Activated CD8-positive, alpha-beta memory T cell treated with anti-CD3 and anti-CD28 coated beads for 4 hours (primary cell): ENCODE results near the gene RPL23.

Source experiments
- DNase-seq, 2 donors: peaks; one replicate each; pipeline ENCODE4 v3.0.0-alpha.2; 2020; ENCODE audit warnings: low read depth in 2 of 2

The RPL23 gene

DNA sequence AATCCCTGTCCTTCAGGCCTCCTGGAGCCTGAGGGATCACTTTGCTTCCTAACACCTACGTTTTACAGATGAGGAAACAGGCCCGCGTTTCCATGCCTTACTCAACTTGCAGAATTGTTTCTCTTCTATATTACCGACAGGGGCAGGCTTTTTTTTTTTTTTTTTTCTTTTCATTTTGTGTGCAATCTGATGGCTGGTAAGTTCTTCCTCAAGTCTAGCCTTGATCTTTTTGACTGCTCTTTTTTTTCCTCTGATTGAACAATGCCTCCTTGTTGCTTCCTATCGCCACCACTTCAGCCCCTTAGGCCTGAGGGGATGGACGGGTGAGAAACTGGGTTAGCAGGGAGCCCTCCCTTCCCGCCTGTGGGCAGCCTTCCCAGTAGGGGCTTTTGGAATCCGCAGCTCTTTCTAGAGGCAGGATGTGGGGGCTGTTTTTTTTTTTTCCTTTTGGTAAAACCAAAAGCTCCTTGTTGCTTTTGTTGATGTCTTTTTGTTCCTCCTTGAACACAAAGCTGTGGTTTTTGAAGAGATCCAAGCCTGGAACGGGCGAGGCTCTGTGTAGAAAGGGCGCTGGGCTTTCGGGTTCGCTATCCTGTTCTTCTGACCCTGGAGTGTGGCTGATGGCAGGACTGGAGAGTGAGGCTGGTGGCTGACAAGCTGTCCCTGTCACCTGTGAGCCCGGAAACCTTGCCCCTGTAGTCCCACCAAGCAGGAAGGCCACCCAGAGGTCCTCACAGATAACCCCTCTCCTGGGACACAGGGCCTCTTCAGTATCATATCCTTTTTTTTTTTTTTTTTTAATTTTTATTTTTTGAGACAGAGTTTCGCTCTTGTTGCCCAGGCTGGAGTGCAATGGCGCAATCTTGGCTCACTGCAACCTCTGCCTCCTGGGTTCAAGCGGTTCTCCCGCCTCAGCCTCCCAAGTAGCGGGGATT, 30.3 kb upstream of the RPL23 start:
- no peak for DNase-seq

DNA sequence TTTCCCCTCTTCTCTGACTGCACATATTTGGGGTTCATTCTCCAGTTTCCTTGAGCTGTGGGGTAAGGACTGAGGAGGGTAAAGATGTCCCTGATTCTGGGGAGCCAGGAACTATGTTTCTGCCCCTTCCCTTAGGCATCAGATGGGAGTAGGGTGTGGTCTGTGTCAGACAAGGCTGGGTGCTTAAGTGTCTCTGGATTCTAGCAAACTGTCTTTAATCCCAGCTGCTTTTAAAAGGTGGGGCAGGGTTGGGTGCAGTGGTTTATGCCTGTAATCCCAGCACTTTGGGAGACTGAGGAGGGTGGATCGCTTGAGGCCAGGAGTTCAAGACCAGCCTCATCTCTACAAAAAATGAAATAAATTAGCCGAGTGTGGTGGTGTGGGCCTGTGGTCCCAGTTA, 29.3 kb upstream of the RPL23 start:
- DNase-seq, result no peak

- no peak for DNase-seq
These were observed 28.2 kb upstream of the RPL23 start for GRCh38 chr17:38881600-38882191.

GRCh38 chr17:38879878-38880665, 26.6 kb upstream of the RPL23 start:
- no peak for DNase-seq

DNA sequence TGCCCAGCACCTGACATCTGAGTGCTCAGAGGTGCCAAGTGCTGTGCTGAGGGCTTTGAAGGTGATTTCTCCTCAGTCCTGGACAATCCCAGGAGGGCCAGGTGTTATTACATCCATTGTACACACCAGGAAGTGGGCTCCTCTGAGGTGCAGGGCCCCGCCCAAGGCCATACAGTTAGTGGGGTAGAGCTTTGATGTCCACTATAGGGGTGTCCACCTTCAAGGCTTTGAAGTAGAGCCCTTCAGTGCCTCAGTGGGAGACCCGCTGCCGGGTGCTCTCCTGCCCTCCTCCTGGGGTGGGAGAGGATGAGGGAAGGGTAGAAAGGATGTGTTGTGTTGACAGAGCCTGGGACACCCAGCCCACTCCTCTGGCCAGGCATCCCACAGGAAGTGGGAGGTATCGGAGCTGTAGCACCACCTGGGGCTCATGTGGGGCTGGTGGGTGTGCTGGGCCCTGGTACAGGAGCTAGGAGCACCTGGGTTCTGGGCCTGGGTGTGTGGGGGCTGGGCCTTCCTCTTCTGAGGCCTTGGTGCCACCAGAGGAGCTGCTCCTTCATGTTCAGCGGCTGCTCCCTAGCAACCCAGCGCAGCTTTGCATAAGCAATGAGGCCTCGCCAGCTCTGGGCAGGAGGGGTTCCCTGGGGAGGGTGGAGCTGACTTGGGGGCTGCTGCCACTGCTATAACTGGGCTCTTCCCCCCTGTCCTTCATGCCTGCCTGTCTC, 23.8 kb upstream of the RPL23 start:
- DNase-seq, result no peak

- DNase-seq, result no peak
These were observed 22.1 kb upstream of the RPL23 start for GRCh38 chr17:38875477-38876075.

GRCh38 chr17:38874505-38875400, 21.2 kb upstream of the RPL23 start:
- DNase-seq, result no peak

GRCh38 chr17:38873640-38874380, 20.3 kb upstream of the RPL23 start:
- DNase-seq, result no peak

GRCh38 chr17:38872671-38873385, 19.3 kb upstream of the RPL23 start:
- no peak for DNase-seq

- DNase-seq, result no peak
These were observed 18.5 kb upstream of the RPL23 start for GRCh38 chr17:38872027-38872511.

GRCh38 chr17:38871247-38872015, 17.9 kb upstream of the RPL23 start:
- peak; percentile 56 to 67 for DNase-seq

- DNase-seq, result peak; percentile 47 to 53
These were observed 17.0 kb upstream of the RPL23 start for GRCh38 chr17:38870259-38871165.

DNA sequence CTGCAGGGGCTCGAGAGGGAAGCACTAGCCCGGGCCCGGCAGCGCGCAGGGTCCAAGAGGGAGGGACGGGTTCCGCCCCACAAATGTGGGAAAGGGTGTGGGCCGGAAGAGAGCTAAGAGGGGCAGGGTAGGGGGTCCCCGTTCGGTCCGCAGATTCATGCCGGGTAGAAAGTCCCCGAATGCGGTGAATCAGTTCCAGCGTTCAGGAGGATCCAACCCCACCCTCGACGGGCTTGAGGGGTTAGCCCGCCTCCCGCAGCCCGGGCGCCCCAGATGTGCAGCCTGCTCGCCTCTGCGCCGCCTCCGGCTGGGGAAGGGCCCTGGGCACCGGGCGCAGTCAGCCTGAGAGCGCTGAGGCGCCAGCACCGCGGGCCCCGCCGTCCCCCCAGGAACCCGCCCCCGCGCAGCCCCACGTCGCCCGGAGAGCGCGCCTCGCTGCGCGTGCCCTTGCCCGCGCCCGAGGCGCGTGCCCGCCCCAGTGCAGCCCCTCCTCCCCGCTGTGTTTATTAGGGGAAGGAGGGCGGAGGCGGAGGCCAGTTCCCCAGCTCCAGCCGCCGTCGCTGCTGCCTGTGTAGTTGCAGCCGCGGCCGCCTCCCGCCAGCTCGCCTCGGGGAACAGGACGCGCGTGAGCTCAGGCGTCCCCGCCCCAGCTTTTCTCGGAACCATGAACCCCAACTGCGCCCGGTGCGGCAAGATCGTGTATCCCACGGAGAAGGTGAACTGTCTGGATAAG, 16.2 kb upstream of the RPL23 start, which contains the start of gene LASP1:
LASP1 (plus strand) TSS at position 533 of the 733 bp plus-strand sequence; CDS start at position 665, 132 bp downstream.
- DNase-seq, result peak; percentile 69 to 75

DNA sequence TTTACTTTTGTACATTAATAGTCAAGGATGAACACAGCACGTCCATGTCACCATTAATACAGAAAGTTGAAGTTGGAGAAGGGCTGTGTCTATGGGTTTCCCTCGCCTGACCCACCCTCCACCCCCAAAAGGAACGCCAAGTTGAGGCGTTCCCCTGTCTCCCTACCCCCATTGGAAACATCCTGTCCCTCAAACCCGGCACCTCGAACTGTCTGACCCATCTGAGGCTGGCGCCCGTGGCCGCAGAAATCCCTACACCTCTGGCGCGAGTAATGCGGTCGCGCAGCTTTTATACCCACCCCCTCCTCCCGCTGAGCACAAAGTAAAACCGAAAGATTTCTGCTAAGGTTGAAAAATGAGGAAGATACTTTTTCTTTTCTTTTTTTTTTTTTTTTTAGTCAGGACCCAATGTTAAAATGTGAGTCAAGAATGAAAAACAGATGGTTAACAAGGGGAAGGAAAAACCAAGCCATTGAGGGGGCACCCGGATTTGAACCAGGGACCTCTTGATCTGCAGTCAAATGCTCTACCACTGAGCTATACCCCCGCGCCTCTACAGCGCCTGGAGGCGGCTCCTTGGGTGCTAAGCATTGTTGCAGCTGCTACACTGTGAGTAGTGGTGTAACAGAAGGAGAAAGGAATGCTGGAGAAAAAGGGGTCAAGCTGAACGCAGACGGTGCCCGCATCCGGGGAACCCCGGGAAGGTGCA, 15.4 kb upstream of the RPL23 start:
- peak; percentile 77 to 79 for DNase-seq
